Motor neuron (in vitro differentiated cells): Measurements from ENCODE around the gene SLC8A1. TPM values are rescaled to one million over a fixed set of nuclear protein-coding genes. Genes with fewer than 3 reads are reported as not detected.

ENCODE experiments used
- ATAC-seq, 8 experiments: fragments of 200-7000 bp; cut with Tn5 transposase; replicated peaks in 6 of 8; 2 replicates each; pipeline ENCODE4 v1.8.0; 2021; ENCODE audit warnings: mild to moderate bottlenecking in 8 of 8, moderate library complexity in 8 of 8
- H3K27ac ChIP-seq, 2 donors: fragments of 250-450 bp; sonication (Bioruptor Pico); 2 replicates each; pipeline ENCODE4 v1.9.0; 2021; ENCODE audit warnings: antibody characterized with exemption in 2 of 2, mild to moderate bottlenecking in 2 of 2, moderate library complexity in 1 of 2
- H3K4me1 ChIP-seq, 2 donors: fragments of 250-450 bp; sonication (Bioruptor Pico); replicated peaks in 1 of 2; 2 replicates each; pipeline ENCODE4 v1.6.1; 2021; ENCODE audit warnings: antibody characterized with exemption in 2 of 2, mild to moderate bottlenecking in 2 of 2, moderate library complexity in 1 of 2
- H3K4me3 ChIP-seq, 5 donors: fragments of 250-450 bp; sonication (Bioruptor Pico); 2 replicates each; pipeline ENCODE4 v1.9.0; 2021; ENCODE audit warnings: antibody characterized with exemption in 5 of 5, mild to moderate bottlenecking in 5 of 5, moderate library complexity in 4 of 5
- WGBS, 10 experiments: fragments of 450-650 bp; shearing (Covaris generic); methylation state at CpG; one replicate each; pipeline ENCODE4 v1.0.0; 2022; 5-methylcytosine and 5-hydroxymethylcytosine counted together
- in situ Hi-C, 9 experiments: fragments of 400-800 bp; cut with MboI; loops; one replicate each; pipeline ENCODE4 v1.15.0; 2021; ENCODE audit warnings: low sequenced_read_pairs in 9 of 9, low pct_unique_long_range_greater_than_20kb in 2 of 9; ENCODE audit not compliant: unreplicated experiment in 9 of 9
- total RNA-seq, 8 experiments: library from RNA; unstranded; fragments of 300-600 nt; gene quantifications; 2 replicates each; pipeline versions ENCODE4 v1.2.3 to v1.2.4, GENCODE V29; 2022

The SLC8A1 gene
- total RNA-seq, 8 experiments from 2014 or later: 0.27 to 55.1 (median 24.5) TPM

- ATAC-seq: no peak
- 57 to 100% (median 83%) methylated on average over 1 of the region's 1 CpG; no CpG with 5 or more reads in 5 of the 10 experiments for WGBS, 10 experiments
Observed at GRCh38 chr2:40259900-40260299, 192.0 kb downstream of the SLC8A1 start.

GRCh38 chr2:40258135-40258457 is 193.8 kb downstream of the SLC8A1 start:
- in situ Hi-C loops: no loop called here
- no peak overlapping the region for H3K27ac ChIP-seq
- WGBS, 10 experiments: 10 to 100% (median 88%) methylated on average over 1 to 4 of the region's 4 CpGs; no CpG with 5 or more reads in 4 of the 10 experiments
- peaks cover 8 to 27% of the 10 kb centered on the region in 2 donors for H3K4me1 ChIP-seq
- H3K4me3 ChIP-seq: no peak overlapping the region
- ATAC-seq: peak in 3 of 8 experiments; percentile 12 to 59 (median 23)

More at GRCh38 chr2:40259900-40260299, 192.0 kb downstream of the SLC8A1 start:
- Histone ChIP-seq H3K27ac (no peak overlapping the region), H3K4me1 (peaks cover 8 to 31% of the 10 kb centered on the region in 2 donors), H3K4me3 (no peak overlapping the region)
- in situ Hi-C loops: no loop called here

DNA sequence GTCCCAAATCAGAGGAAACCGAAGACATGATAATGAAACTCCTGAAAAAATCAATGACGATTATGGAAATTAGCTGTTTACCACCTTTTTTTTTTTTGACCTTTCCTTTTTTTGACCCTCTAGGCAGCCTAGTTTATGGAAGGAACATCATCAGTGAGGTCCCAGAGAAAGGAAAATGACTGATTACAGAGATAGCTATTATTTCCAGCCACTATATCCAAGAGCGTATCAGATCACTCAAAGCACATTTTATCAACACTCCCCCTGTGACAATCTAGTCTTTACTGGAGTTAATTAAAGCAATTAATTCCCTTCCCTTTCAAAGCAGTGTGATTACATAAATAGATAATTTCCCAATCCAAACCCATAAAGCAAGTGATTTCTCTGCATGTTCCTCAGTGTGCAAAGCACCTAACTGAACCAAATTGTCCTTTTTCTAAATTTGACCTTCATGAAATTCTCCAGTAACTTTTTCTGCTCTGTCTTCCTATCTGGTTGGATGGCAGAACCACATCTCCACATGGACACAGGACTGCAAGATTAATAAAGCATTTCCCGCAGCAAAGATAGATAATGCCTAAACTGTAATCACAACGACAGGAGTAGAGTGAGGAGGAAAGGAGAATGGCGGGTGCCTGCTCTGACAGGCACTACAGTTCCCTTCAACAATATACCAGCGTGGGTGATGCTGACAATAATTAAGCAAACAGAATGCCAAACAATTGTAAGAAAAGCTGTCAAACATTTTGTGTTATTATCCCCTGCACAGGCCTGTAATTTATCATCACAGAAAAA is 194.4 kb downstream of the SLC8A1 start:
- peaks cover 8 to 27% of the 10 kb centered on the region in 2 donors for H3K4me1 ChIP-seq
- in situ Hi-C loops: no loop called here
- ATAC-seq: peak in 5 of 8 experiments; percentile 29 to 68 (median 57)
- no peak overlapping the region for H3K4me3 ChIP-seq
- WGBS, 10 experiments: 60 to 100% (median 83%) methylated on average over 2 to 7 of the region's 7 CpGs
- H3K27ac ChIP-seq: no peak overlapping the region

DNA sequence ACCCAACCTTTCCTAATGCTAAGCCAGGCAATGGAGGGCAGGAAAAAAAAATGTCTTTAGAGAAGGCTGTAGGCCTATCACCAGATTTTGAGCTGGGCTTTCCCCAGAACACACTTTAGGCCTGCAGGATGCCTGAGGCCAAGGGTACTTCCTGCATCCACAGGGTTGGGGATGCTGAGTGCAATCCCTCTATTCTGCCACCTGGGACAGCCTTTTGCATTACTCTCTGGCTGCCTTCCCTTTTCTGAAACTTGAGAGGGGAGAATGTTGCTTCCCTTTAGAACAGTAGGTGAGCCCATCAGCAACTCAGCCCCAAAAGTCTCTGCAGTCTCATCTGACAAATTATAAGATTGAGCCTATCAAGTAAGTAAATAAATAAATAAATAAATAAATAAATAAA is 195.2 kb downstream of the SLC8A1 start:
- ATAC-seq: peak in 1 of 8 experiments; percentile 91
- Histone ChIP-seq H3K27ac (no peak overlapping the region), H3K4me1 (peaks cover 8 to 29% of the 10 kb centered on the region in 2 donors), H3K4me3 (no peak overlapping the region)
- in situ Hi-C loops: no loop called here

DNA sequence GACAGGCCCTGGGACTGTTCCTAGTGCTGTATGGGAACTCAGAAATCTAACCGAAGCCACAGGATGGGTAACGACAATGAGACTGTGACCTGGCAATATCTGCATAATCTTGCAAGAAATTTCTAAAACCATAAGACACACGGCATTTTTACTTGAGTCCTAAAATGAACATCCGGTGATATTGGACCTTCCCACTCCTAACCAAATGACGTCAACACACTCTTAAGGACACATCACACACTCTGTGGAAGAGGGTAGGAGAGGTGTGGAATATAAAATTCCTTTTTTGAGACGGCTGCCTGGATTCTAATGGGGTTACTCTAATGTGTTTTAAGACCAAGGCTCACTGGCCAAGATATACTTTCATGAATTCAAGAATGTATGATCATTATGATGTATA is 195.9 kb downstream of the SLC8A1 start:
- peaks cover 9 to 29% of the 10 kb centered on the region in 2 donors for H3K4me1 ChIP-seq
- H3K4me3 ChIP-seq: no peak overlapping the region
- in situ Hi-C loops: no loop called here
- no peak for ATAC-seq
- H3K27ac ChIP-seq: no peak overlapping the region
- 76 to 100% (median 90%) methylated on average over 2 to 6 of the region's 6 CpGs; no CpG with 5 or more reads in 4 of the 10 experiments for WGBS, 10 experiments

GRCh38 chr2:40255103-40255502 is 196.8 kb downstream of the SLC8A1 start:
- Histone ChIP-seq H3K27ac (no peak overlapping the region), H3K4me3 (no peak overlapping the region), H3K4me1 (peaks cover 10 to 23% of the 10 kb centered on the region in 2 donors)
- in situ Hi-C loops: no loop called here
- no peak for ATAC-seq

DNA sequence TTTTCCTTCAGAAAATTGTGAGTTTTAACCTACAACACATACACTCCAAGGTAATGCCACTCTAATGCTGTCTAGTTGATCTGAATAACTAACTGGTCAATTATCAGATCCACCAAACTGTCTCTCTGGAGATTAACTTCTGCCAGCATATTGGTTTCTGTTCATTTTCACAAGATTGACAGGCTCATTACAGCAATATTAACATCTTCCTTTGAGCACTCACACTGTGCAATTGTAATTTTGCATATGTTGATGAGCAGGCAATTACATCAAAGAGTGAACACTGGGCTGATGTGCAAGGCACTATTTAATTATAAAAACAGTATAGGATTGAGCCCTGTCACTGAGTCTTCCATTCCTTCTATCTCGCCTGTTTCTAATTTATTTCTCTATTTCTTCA is 197.3 kb downstream of the SLC8A1 start:
- peak in 2 of 8 experiments; percentile 28 to 38 for ATAC-seq
- Histone ChIP-seq H3K27ac (no peak overlapping the region), H3K4me3 (no peak overlapping the region), H3K4me1 (peaks cover 10 to 25% of the 10 kb centered on the region in 2 donors)
- WGBS, 10 experiments: 45 to 100% (median 87%) methylated on average over 1 of the region's 1 CpG; no CpG with 5 or more reads in 2 of the 10 experiments
- in situ Hi-C loops: no loop called here

DNA sequence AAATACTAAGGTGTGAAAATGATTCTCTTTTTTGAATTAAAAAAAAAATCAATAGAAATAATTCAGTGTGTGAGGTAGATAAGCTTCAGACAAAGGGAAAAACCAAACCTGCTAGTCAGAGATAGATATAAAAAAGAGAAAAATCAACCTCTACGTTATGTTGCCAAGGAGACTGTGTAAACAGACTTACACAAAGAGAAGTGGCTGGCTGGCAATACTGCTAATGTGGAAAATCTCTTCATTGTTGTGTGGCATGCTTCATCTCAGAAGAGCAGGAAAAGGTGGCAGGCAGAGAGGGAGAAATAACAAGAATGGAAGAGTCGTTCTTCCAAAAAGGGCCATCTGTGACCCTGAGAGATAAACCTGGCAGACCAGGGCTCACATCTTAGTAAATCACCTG is 200.8 kb downstream of the SLC8A1 start:
- peak overlapping the region in 1 of 2 donors; percentile 25 for H3K27ac ChIP-seq
- in situ Hi-C loops: no loop called here
- peaks cover 10 to 13% of the 10 kb centered on the region in 2 donors for H3K4me1 ChIP-seq
- WGBS, 10 experiments: 0 to 64% (median 20%) methylated on average over 1 to 2 of the region's 2 CpGs; no CpG with 5 or more reads in 2 of the 10 experiments
- peak in 5 of 8 experiments; percentile 75 to 97 (median 79) for ATAC-seq
- no peak overlapping the region for H3K4me3 ChIP-seq

GRCh38 chr2:40249577-40249976 is 202.3 kb downstream of the SLC8A1 start:
- in situ Hi-C loops: loop anchor here in 1 of 9 experiments (25.0 kb wide), 2 partner anchors 313 to 337 kb away; no protein-coding TSS in a partner anchor
- peaks cover 10 to 13% of the 10 kb centered on the region in 2 donors for H3K4me1 ChIP-seq
- 0 to 100% (median 78%) methylated on average over 1 to 2 of the region's 2 CpGs; no CpG with 5 or more reads in 1 of the 10 experiments for WGBS, 10 experiments
- H3K27ac ChIP-seq: no peak overlapping the region
- ATAC-seq: no peak
- no peak overlapping the region for H3K4me3 ChIP-seq

- Histone ChIP-seq H3K4me3 (no peak overlapping the region), H3K4me1 (peaks cover 19 to 20% of the 10 kb centered on the region in 2 donors), H3K27ac (no peak overlapping the region)
- in situ Hi-C loops: loop anchor here in 1 of 9 experiments (25.0 kb wide), 2 partner anchors 314 to 336 kb away; no protein-coding TSS in a partner anchor
- 29 to 100% (median 75%) methylated on average over 1 of the region's 1 CpG; no CpG with 5 or more reads in 5 of the 10 experiments for WGBS, 10 experiments
- no peak for ATAC-seq
Observed at GRCh38 chr2:40248294-40248693, 203.6 kb downstream of the SLC8A1 start.

DNA sequence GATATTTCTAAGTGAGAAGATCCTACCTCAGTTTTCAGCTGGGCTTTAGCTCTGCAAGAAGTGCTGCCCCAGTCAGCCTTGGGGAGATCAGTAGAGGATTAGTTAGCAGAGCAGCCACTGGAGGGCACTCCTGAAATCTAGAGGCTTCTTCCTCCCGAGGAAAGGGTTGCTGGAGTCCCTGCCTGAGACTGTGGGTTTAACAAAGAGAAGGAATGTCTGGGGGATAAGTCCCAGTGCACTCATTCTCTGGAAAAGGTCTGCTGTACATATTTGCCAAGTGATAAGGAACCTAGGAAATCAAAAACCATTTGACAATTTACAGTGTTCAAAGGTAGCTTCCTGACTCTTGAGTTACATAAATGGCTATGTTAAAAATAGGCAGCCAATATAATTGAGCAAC is 207.2 kb downstream of the SLC8A1 start:
- in situ Hi-C loops: loop anchor here in 1 of 9 experiments (25.0 kb wide), 2 partner anchors 318 to 332 kb away; no protein-coding TSS in a partner anchor
- 0 to 14% (median 0%) methylated on average over 1 of the region's 1 CpG; no CpG with 5 or more reads in 5 of the 10 experiments for WGBS, 10 experiments
- peaks cover 22 to 25% of the 10 kb centered on the region in 2 donors for H3K4me1 ChIP-seq
- no peak overlapping the region for H3K4me3 ChIP-seq
- peak; percentile 43 to 83 (median 61) for ATAC-seq
- H3K27ac ChIP-seq: no peak overlapping the region

DNA sequence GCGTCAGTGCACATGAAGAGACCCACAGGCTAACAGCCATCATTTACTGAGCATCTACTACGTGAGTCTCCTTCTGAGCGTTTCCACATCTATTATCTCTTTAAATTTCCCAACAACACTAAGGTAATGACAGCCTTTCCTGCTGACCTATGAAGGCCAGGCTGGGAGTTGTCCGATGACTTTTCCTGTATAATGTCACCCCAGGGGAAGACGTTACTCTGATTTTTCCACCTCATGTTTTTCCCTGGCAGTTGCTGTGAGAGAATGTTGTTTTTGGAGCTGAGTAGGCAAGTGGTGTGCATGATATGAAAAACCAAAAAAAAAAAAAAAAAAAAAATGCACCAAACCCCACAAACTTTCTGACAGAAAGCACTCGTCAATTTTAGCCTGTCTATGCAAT is 207.6 kb downstream of the SLC8A1 start:
- Histone ChIP-seq H3K27ac (peak overlapping the region in 1 of 2 donors; percentile 23), H3K4me3 (no peak overlapping the region), H3K4me1 (peaks cover 21 to 22% of the 10 kb centered on the region in 2 donors)
- no peak for ATAC-seq
- WGBS, 10 experiments: 44 to 83% (median 63%) methylated on average over 1 to 5 of the region's 6 CpGs
- in situ Hi-C loops: loop anchor here in 1 of 9 experiments (25.0 kb wide), 2 partner anchors 318 to 332 kb away; no protein-coding TSS in a partner anchor

DNA sequence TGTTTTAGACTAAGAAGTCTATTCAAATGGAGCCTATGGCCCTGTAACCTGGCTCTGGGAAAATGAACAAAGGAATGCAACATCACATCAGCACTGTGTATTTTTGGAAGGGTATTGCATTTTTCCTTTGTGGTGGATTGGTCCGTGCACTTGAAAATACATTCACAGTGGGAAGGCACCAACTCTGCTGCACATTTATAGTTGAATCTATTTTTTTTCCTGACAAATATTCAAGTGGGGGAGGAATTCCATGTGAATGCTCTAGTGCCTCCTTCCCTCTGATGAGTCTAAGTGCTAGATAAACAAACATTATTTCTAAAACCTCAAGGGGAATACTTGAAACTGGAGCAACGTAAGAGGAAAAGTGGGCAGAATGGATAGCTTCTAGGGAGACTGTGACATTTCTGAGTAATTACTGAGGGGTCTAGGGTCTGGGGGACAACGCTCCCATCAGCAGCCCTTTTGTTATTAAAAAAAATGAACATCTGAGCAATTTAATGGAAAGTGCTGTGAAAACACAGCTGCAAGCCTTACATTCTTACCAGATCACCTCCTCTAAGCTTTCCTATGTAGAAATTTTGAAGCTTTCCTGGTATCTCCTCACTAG is 208.2 kb downstream of the SLC8A1 start:
- 0 to 100% (median 35%) methylated on average over 1 to 3 of the region's 3 CpGs; no CpG with 5 or more reads in 1 of the 10 experiments for WGBS, 10 experiments
- peak in 5 of 8 experiments; percentile 30 to 55 (median 48) for ATAC-seq
- Histone ChIP-seq H3K4me1 (peaks cover 21 to 22% of the 10 kb centered on the region in 2 donors), H3K4me3 (no peak overlapping the region), H3K27ac (peak overlapping the region; percentile 18 to 23)
- in situ Hi-C loops: loop anchor here in 1 of 9 experiments (25.0 kb wide), 2 partner anchors 319 to 331 kb away; no protein-coding TSS in a partner anchor
